H1 (cell line): ENCODE measurements around the gene ENTR1. TPM values are rescaled to one million over a fixed set of nuclear protein-coding genes. Genes with fewer than 3 reads are reported as not detected.
A peak's percentile ranks its signal among the peaks of the same experiment; 100 is the strongest.

Source experiments
- CTCF ChIA-PET: fragments of 300-600 bp; sonication (Branson Sonifier 250); formaldehyde crosslinking; loops from one replicate; lab custom pipeline; 2021; ENCODE audit not compliant: partially characterized antibody; lab: Charles Lee
- POLR2A ChIA-PET: fragments of 300-600 bp; sonication (Branson Sonifier 250); formaldehyde crosslinking; loops from one replicate; lab custom pipeline; 2021; ENCODE audit warnings: inconsistent platforms; ENCODE audit not compliant: partially characterized antibody; lab: Charles Lee
- DNase-seq, 2 experiments: peaks; one replicate each; pipeline versions ENCODE4 v3.0.0 to v3.0.0-alpha.2; 2010 to 2022; ENCODE audit warnings: low spot score in 2 of 2, low read depth in 1 of 2, mixed read lengths in 1 of 2
- FAIRE-seq: peaks from 2 replicates; lab custom pipeline; 2011; peaks lifted over from hg19 to GRCh38; lab: Jason Lieb, UNC
- H2AFZ ChIP-seq: 2 replicates; pipeline ENCODE4 v1.8.1; 2012; ENCODE audit warnings: low read length, inconsistent platforms
- H2AK5ac ChIP-seq: 2 replicates; pipeline ENCODE4 v1.6.1; 2013; ENCODE audit warnings: low read depth, low read length
- H2BK120ac ChIP-seq: replicated peaks from 2 replicates; pipeline ENCODE3; 2013; ENCODE audit warnings: low read depth, low read length, inconsistent platforms
- H2BK12ac ChIP-seq: 2 replicates; pipeline ENCODE4 v1.6.1; 2013; ENCODE audit warnings: low read depth, low read length
- H2BK15ac ChIP-seq: 2 replicates; pipeline ENCODE4 v1.6.1; 2013; ENCODE audit warnings: low read length
- H2BK20ac ChIP-seq: 2 replicates; pipeline ENCODE4 v1.6.1; 2013; ENCODE audit warnings: low read length
- H2BK5ac ChIP-seq: 2 replicates; pipeline ENCODE4 v1.6.1; 2013; ENCODE audit warnings: low read depth, low read length
- H3K14ac ChIP-seq: 2 replicates; pipeline ENCODE4 v1.6.1; 2013; ENCODE audit warnings: inconsistent platforms; ENCODE audit not compliant: insufficient read length
- H3K18ac ChIP-seq: 2 replicates; pipeline ENCODE4 v1.6.1; 2013; ENCODE audit warnings: low read length; ENCODE audit errors: extremely low read depth
- H3K23ac ChIP-seq: 2 replicates; pipeline ENCODE4 v1.6.1; 2013; ENCODE audit warnings: inconsistent platforms; ENCODE audit not compliant: insufficient read length
- H3K23me2 ChIP-seq: 2 replicates; pipeline ENCODE4 v1.6.1; 2013; ENCODE audit warnings: low read depth, low read length
- H3K27ac ChIP-seq: 2 replicates; pipeline ENCODE4 v1.6.1; 2011; ENCODE audit warnings: low read depth, low read length, inconsistent platforms
- H3K27me3 ChIP-seq, 4 experiments: replicated peaks in 1 of 4; 1 replicate in 1 of 4; 2 replicates in 3 of 4; pipeline versions ENCODE4 v1.6.1 to v1.8.1; 2011 to 2013; ENCODE audit warnings: low read length in 3 of 4, mild to moderate bottlenecking in 3 of 4, inconsistent platforms in 2 of 4, mixed read lengths in 2 of 4, moderate library complexity in 1 of 4; ENCODE audit not compliant: control insufficient read depth in 3 of 4, insufficient read depth in 3 of 4; ENCODE audit errors: extremely low read depth in 1 of 4
- H3K36me3 ChIP-seq, 4 experiments: 2 replicates each; pipeline versions ENCODE4 v1.6.1 to v1.8.1; 2011 to 2013; ENCODE audit warnings: mild to moderate bottlenecking in 4 of 4, low read length in 3 of 4, moderate library complexity in 2 of 4, control low read depth in 1 of 4, inconsistent platforms in 1 of 4; ENCODE audit not compliant: insufficient read depth in 4 of 4, control insufficient read depth in 2 of 4
- H3K4ac ChIP-seq: replicated peaks from 2 replicates; pipeline ENCODE3; 2013; ENCODE audit warnings: low read length, low read depth, mixed read lengths, inconsistent platforms; ENCODE audit not compliant: insufficient read length
- H3K4me1 ChIP-seq, 4 experiments: replicated peaks in 1 of 4; 1 replicate in 1 of 4; 2 replicates in 3 of 4; pipeline versions ENCODE4 v1.6.1 to v1.8.1; 2011 to 2013; ENCODE audit warnings: low read length in 3 of 4, inconsistent platforms in 2 of 4, mixed read lengths in 1 of 4; ENCODE audit not compliant: insufficient read depth in 4 of 4, control insufficient read depth in 3 of 4
- H3K4me2 ChIP-seq, 2 experiments: 2 replicates each; pipeline versions ENCODE4 v1.6.1 to v1.8.1; 2011 to 2013; ENCODE audit warnings: low read depth in 2 of 2, low read length in 2 of 2, control low read depth in 1 of 2, inconsistent platforms in 1 of 2, mild to moderate bottlenecking in 1 of 2; ENCODE audit not compliant: insufficient read depth in 1 of 2
- H3K4me3 ChIP-seq, 4 experiments: fragments of 200-600, 300-600 bp in 1 of 4; sonication (generic), shearing (Covaris generic), sonication (Bioruptor Twin) in 1 of 4; 2 replicates each; pipeline versions ENCODE4 v1.5.1 to v1.8.1; 2011 to 2016; ENCODE audit warnings: low read length in 4 of 4, low read depth in 3 of 4, control low read depth in 2 of 4, inconsistent platforms in 2 of 4, mild to moderate bottlenecking in 2 of 4, mixed read lengths in 1 of 4, moderate library complexity in 1 of 4; ENCODE audit not compliant: insufficient read depth in 2 of 4; ENCODE audit errors: extremely low read depth in 1 of 4
- H3K56ac ChIP-seq: replicated peaks from 2 replicates; pipeline ENCODE3; 2013; ENCODE audit warnings: low read depth, mild to moderate bottlenecking, mixed read lengths, low read length, inconsistent platforms; ENCODE audit not compliant: insufficient read length
- H3K79me1 ChIP-seq: 2 replicates; pipeline ENCODE4 v1.6.1; 2013; ENCODE audit warnings: low read depth, low read length, control low read depth
- H3K79me2 ChIP-seq, 2 experiments: 2 replicates each; pipeline versions ENCODE4 v1.6.1 to v1.8.1; 2012 to 2013; ENCODE audit warnings: low read length in 2 of 2, mild to moderate bottlenecking in 2 of 2, inconsistent platforms in 1 of 2; ENCODE audit not compliant: insufficient read depth in 2 of 2, control insufficient read depth in 1 of 2
- H3K9ac ChIP-seq, 4 experiments: replicated peaks in 1 of 4; 1 replicate in 1 of 4; 2 replicates in 3 of 4; pipeline versions ENCODE4 v1.6.1 to v1.8.1; 2011 to 2013; ENCODE audit warnings: low read depth in 3 of 4, low read length in 3 of 4, control low read depth in 2 of 4, mild to moderate bottlenecking in 2 of 4, moderate library complexity in 2 of 4, inconsistent platforms in 1 of 4; ENCODE audit errors: extremely low read depth in 1 of 4
- H3K9me3 ChIP-seq, 2 experiments: 2 replicates each; pipeline versions ENCODE4 v1.6.1 to v1.8.1; 2012 to 2013; ENCODE audit warnings: mild to moderate bottlenecking in 2 of 2, moderate library complexity in 2 of 2, control low read depth in 1 of 2, inconsistent platforms in 1 of 2, low read depth in 1 of 2, low read length in 1 of 2, mixed read lengths in 1 of 2; ENCODE audit not compliant: insufficient read depth in 2 of 2
- H4K20me1 ChIP-seq, 2 experiments: replicated peaks in 1 of 2; 2 replicates each; pipeline versions ENCODE3 to v1.8.1; 2011 to 2013; ENCODE audit warnings: inconsistent platforms in 2 of 2, low read length in 2 of 2, mild to moderate bottlenecking in 1 of 2; ENCODE audit not compliant: insufficient read depth in 2 of 2, control insufficient read depth in 1 of 2
- H4K5ac ChIP-seq: 2 replicates; pipeline ENCODE4 v1.6.1; 2013; ENCODE audit warnings: low read length, low read depth, mixed read lengths, inconsistent platforms; ENCODE audit not compliant: insufficient read length
- H4K8ac ChIP-seq: 2 replicates; pipeline ENCODE4 v1.8.0; 2013; ENCODE audit warnings: mild to moderate bottlenecking, moderate library complexity, low read length, inconsistent platforms; ENCODE audit not compliant: insufficient read depth; ENCODE audit errors: extremely low read depth
- H4K91ac ChIP-seq: replicated peaks from 2 replicates; pipeline ENCODE3; 2013; ENCODE audit warnings: low read length, mixed read lengths, inconsistent platforms; ENCODE audit not compliant: insufficient read length
- CBX5 ChIP-seq: fragments of 300-800, 300-1000 bp; sonication (generic); IDR thresholded peaks from 2 replicates; pipeline ENCODE4 v1.7.1; 2016; ENCODE audit warnings: antibody characterized with exemption, low read length, low read depth
- CHD1 ChIP-seq: IDR thresholded peaks from 2 replicates; pipeline ENCODE4 v1.6.1; 2012; ENCODE audit warnings: low read depth, low read length, improper control_type of control experiment
- CREB1 ChIP-seq: IDR thresholded peaks from 2 replicates; pipeline ENCODE4 v1.6.1; 2012; ENCODE audit warnings: inconsistent platforms
- CTCF ChIP-seq, 3 experiments: IDR thresholded peaks; 1 replicate in 2 of 3; 2 replicates in 1 of 3; pipeline versions ENCODE4 v1.5.1 to v1.6.1; 2011; ENCODE audit warnings: low read length in 3 of 3, mild to moderate bottlenecking in 3 of 3, inconsistent platforms in 2 of 3, low read depth in 1 of 3, moderate library complexity in 1 of 3; ENCODE audit not compliant: insufficient read depth in 1 of 3; ENCODE audit errors: control extremely low read depth in 1 of 3
- NRF1 ChIP-seq: IDR thresholded peaks from 2 replicates; pipeline ENCODE4 v1.6.1; 2011; ENCODE audit warnings: mild to moderate bottlenecking, low read depth, low read length, improper control_type of control experiment
- POLR2A ChIP-seq, 2 experiments: IDR thresholded peaks; 1 replicate in 1 of 2; 2 replicates in 1 of 2; pipeline ENCODE4 v1.6.1; 2011; ENCODE audit warnings: low read depth in 2 of 2, low read length in 2 of 2, mild to moderate bottlenecking in 2 of 2; ENCODE audit errors: control extremely low read depth in 1 of 2
- POU5F1 ChIP-seq: IDR thresholded peaks from 2 replicates; pipeline ENCODE4 v1.6.1; 2011; ENCODE audit warnings: low read depth, mild to moderate bottlenecking, low read length, moderate library complexity
- RNF2 ChIP-seq: fragments of 200-900, 300-1000 bp; sonication (generic); IDR thresholded peaks from 2 replicates; pipeline ENCODE4 v1.7.1; 2016; ENCODE audit warnings: borderline replicate concordance, low read depth, mild to moderate bottlenecking, antibody characterized with exemption, low read length; ENCODE audit not compliant: poor library complexity, severe bottlenecking; ENCODE audit errors: missing control alignments
- SIN3A ChIP-seq, 2 experiments: IDR thresholded peaks in 1 of 2; conservative IDR thresholded peaks in 1 of 2; 2 replicates each; pipeline ENCODE4 v1.6.1; 2011 to 2012; ENCODE audit warnings: low read length in 2 of 2, improper control_type of control experiment in 1 of 2, low read depth in 1 of 2, mild to moderate bottlenecking in 1 of 2
- TEAD4 ChIP-seq: IDR thresholded peaks from 2 replicates; pipeline ENCODE4 v1.6.1; 2012; ENCODE audit warnings: low read depth, low read length, inconsistent platforms, mixed read lengths
- YY1 ChIP-seq: IDR thresholded peaks from 2 replicates; pipeline ENCODE4 v1.6.1; 2011; ENCODE audit warnings: low read depth, mild to moderate bottlenecking, low read length
- WGBS, 2 experiments: shearing (Covaris generic) in 1 of 2; methylation state at CpG; one replicate each; pipeline versions ENCODE4 v1.1.6 to v1.1.7; 2013 to 2015; ENCODE audit warnings: low lambda C conversion rate in 2 of 2, mixed read lengths in 2 of 2, inconsistent platforms in 1 of 2, low coverage in 1 of 2, missing lambda C conversion rate in 1 of 2; ENCODE audit not compliant: insufficient replicate concordance in 2 of 2, insufficient coverage in 1 of 2, insufficient read length in 1 of 2; ENCODE audit errors: extremely low coverage in 1 of 2, missing lambda C conversion rate in 1 of 2; 5-methylcytosine and 5-hydroxymethylcytosine counted together
- polyA plus RNA-seq, 7 experiments: library from polyadenylated mRNA; depleted of rRNA in 3 of 7; stranded (reverse) in 5 of 7; unstranded in 2 of 7; fragments of >200 nt in 5 of 7; fragments of 200-250 nt in 2 of 7; gene quantifications; 1 replicate in 5 of 7; 2 replicates in 1 of 7; 4 replicates in 1 of 7; pipeline versions ENCODE4 v1.2.1 to v1.2.3, GENCODE V29; 2011 to 2013; ENCODE audit warnings: missing spikeins in 2 of 7, mixed read lengths in 2 of 7
- total RNA-seq: library from RNA; stranded (reverse); fragmentation: NEBNext Ultra II Directional; extraction: Animal tissue kit (Norgen Biotek cat#: 25700); gene quantifications from 2 replicates; pipeline ENCODE4 v1.2.1, GENCODE V29; 2021

ENTR1 gene
- total and polyA plus RNA-seq, 2 of the 8 experiments (the other 6 are each of a cell fraction or from before 2014, with no cell fraction given): 65.2 to 102 TPM

- no peak overlapping the region for H3K4me2 ChIP-seq
- H3K36me3 ChIP-seq: no peaks in the 10 kb centered on the region
- H4K20me1 ChIP-seq: no peaks in the 10 kb centered on the region
- no peaks in the 10 kb centered on the region; a peak in 2 of 7 replicates for H3K27me3 ChIP-seq
- H4K91ac ChIP-seq: no peak overlapping the region
- no peaks in the 10 kb centered on the region for H3K79me1 ChIP-seq
- H3K23me2 ChIP-seq: no peaks in the 10 kb centered on the region
- no peak overlapping the region for H3K18ac ChIP-seq
- DNase-seq (no peak), FAIRE-seq (no peak)
- no peaks in the 10 kb centered on the region for H3K79me2 ChIP-seq
- no peak overlapping the region for H4K5ac ChIP-seq
- no peak overlapping the region for H2AFZ ChIP-seq
- H2BK5ac ChIP-seq: no peak overlapping the region
- no peak overlapping the region for H2BK15ac ChIP-seq
- TF ChIP-seq TEAD4 (no peak), NRF1 (no peak), POU5F1 (no peak), SIN3A (conservative IDR thresholded peaks at IDR 0.05 in 1 of 2, IDR thresholded peaks at IDR 0.05 in 1 of 2; ENCODE audit: low read depth in 1 of 2, low read length in 2 of 2) (no peak), RNF2 (no peak), YY1 (no peak), CBX5 (no peak), CREB1 (no peak), CTCF (IDR thresholded peaks at IDR 0.05; ENCODE audit: control extremely low read depth in 1 of 3, insufficient read depth in 1 of 3, low read depth in 1 of 3, low read length in 3 of 3) (no peak), POLR2A (IDR thresholded peaks at IDR 0.05; ENCODE audit: control extremely low read depth in 1 of 2, low read depth in 2 of 2, low read length in 2 of 2) (no peak), CHD1 (no peak)
- no peak overlapping the region for H3K4me3 ChIP-seq
- H2AK5ac ChIP-seq: no peak overlapping the region
- H2BK12ac ChIP-seq: no peak overlapping the region
- H2BK20ac ChIP-seq: no peak overlapping the region
- no peaks in the 10 kb centered on the region for H3K4me1 ChIP-seq
- no peak overlapping the region for H3K9ac ChIP-seq
- POLR2A ChIA-PET: no interaction called here
- H4K8ac ChIP-seq: peak overlapping the region; percentile 68
- H3K4ac ChIP-seq: no peak overlapping the region
- 88% methylated on average over 16 of the region's 16 CpGs; no CpG with 5 or more reads in 1 of the 2 experiments for WGBS, 2 experiments
- H3K56ac ChIP-seq: no peak overlapping the region
- H3K23ac ChIP-seq: no peak overlapping the region
- H2BK120ac ChIP-seq: no peak overlapping the region
- no peak overlapping the region for H3K27ac ChIP-seq
- CTCF ChIA-PET: interaction anchor here (1.2 kb wide), 1 partner anchor 13 kb away, joined by 4 read pairs; no protein-coding TSS in a partner anchor
- no peak overlapping the region for H3K14ac ChIP-seq
- H3K9me3 ChIP-seq: no peaks in the 10 kb centered on the region
These were observed 57.7 kb downstream of the ENTR1 start for GRCh38 chr9:136352682-136353081.
